H9 (cell line): ENCODE measurements around the gene BRSK1. TPM values are rescaled to one million over a fixed set of nuclear protein-coding genes. Genes with fewer than 3 reads are reported as not detected.

Source experiments
- DNase-seq: peaks from one replicate; pipeline ENCODE4 v3.0.0-alpha.2; 2017
- H2AFZ ChIP-seq: one replicate; pipeline ENCODE4 v1.6.1; 2013; ENCODE audit warnings: mild to moderate bottlenecking, low read length, control low read depth, moderate library complexity
- H2AK5ac ChIP-seq: 2 replicates; pipeline ENCODE4 v1.6.1; 2013; ENCODE audit warnings: low read length, control low read depth, mixed read lengths; ENCODE audit not compliant: insufficient read length
- H2BK120ac ChIP-seq: one replicate; pipeline ENCODE4 v1.6.1; 2013; ENCODE audit warnings: low read depth, mild to moderate bottlenecking, low read length, control low read depth, inconsistent platforms; ENCODE audit not compliant: poor library complexity, severe bottlenecking
- H2BK12ac ChIP-seq: 2 replicates; pipeline ENCODE4 v1.6.1; 2013; ENCODE audit warnings: low read length, control low read depth, mixed read lengths, low read depth; ENCODE audit not compliant: insufficient read length
- H2BK15ac ChIP-seq: 2 replicates; pipeline ENCODE4 v1.6.1; 2013; ENCODE audit warnings: low read depth, low read length, control low read depth
- H2BK20ac ChIP-seq: one replicate; pipeline ENCODE4 v1.6.1; 2013; ENCODE audit warnings: low read depth, mild to moderate bottlenecking, low read length, control low read depth, inconsistent platforms; ENCODE audit not compliant: poor library complexity, severe bottlenecking
- H2BK5ac ChIP-seq: 2 replicates; pipeline ENCODE4 v1.6.1; 2013; ENCODE audit warnings: low read length, control low read depth, mixed read lengths; ENCODE audit not compliant: insufficient read length
- H3K14ac ChIP-seq: 2 replicates; pipeline ENCODE4 v1.6.1; 2013; ENCODE audit warnings: low read length, control low read depth; ENCODE audit not compliant: insufficient read depth
- H3K18ac ChIP-seq: 2 replicates; pipeline ENCODE4 v1.6.1; 2013; ENCODE audit warnings: low read depth, mild to moderate bottlenecking, mixed read lengths, low read length, control low read depth; ENCODE audit not compliant: insufficient read length
- H3K23ac ChIP-seq: 2 replicates; pipeline ENCODE4 v1.6.1; 2013; ENCODE audit warnings: low read length, control low read depth, mixed read lengths, low read depth; ENCODE audit not compliant: insufficient read length
- H3K23me2 ChIP-seq: 2 replicates; pipeline ENCODE4 v1.6.1; 2013; ENCODE audit warnings: low read depth, mild to moderate bottlenecking, mixed read lengths, low read length, control low read depth; ENCODE audit not compliant: insufficient read length, poor library complexity, severe bottlenecking
- H3K27ac ChIP-seq: 2 replicates; pipeline ENCODE4 v1.5.1; 2013; ENCODE audit warnings: low read length, control low read depth, mixed read lengths, low read depth; ENCODE audit not compliant: insufficient read length
- H3K27me3 ChIP-seq: 2 replicates; pipeline ENCODE4 v1.6.1; 2013; ENCODE audit warnings: low read length, control low read depth, inconsistent platforms; ENCODE audit not compliant: insufficient read depth
- H3K4ac ChIP-seq: 2 replicates; pipeline ENCODE4 v1.6.1; 2013; ENCODE audit warnings: low read depth, mild to moderate bottlenecking, control low read depth, inconsistent platforms, low read length, moderate library complexity
- H3K4me1 ChIP-seq: 2 replicates; pipeline ENCODE4 v1.6.1; 2013; ENCODE audit warnings: low read length, control low read depth, inconsistent platforms; ENCODE audit not compliant: insufficient read depth
- H3K4me2 ChIP-seq: 2 replicates; pipeline ENCODE4 v1.6.1; 2013; ENCODE audit warnings: low read length, control low read depth, mixed read lengths; ENCODE audit not compliant: insufficient read length, insufficient read depth
- H3K56ac ChIP-seq: 2 replicates; pipeline ENCODE4 v1.6.1; 2013; ENCODE audit warnings: low read depth, mild to moderate bottlenecking, mixed read lengths, low read length, control low read depth; ENCODE audit not compliant: insufficient read length
- H3K79me1 ChIP-seq: 2 replicates; pipeline ENCODE4 v1.6.1; 2013; ENCODE audit warnings: low read depth, mild to moderate bottlenecking, moderate library complexity, low read length, control low read depth, inconsistent platforms; ENCODE audit not compliant: insufficient read depth, poor library complexity, severe bottlenecking
- H3K79me2 ChIP-seq: 2 replicates; pipeline ENCODE4 v1.6.1; 2013; ENCODE audit warnings: low read length, control low read depth, inconsistent platforms; ENCODE audit not compliant: insufficient read depth
- H3K9ac ChIP-seq: 2 replicates; pipeline ENCODE4 v1.6.1; 2013; ENCODE audit warnings: low read length, control low read depth, mixed read lengths; ENCODE audit not compliant: insufficient read length; ENCODE audit errors: extremely low read depth
- H3K9me3 ChIP-seq: one replicate; pipeline ENCODE4 v1.6.1; 2013; ENCODE audit warnings: low read depth, low read length, inconsistent platforms; ENCODE audit not compliant: control insufficient read depth
- H3T11ph ChIP-seq: one replicate; pipeline ENCODE4 v1.6.1; 2013; ENCODE audit warnings: mild to moderate bottlenecking, low read length, control low read depth, inconsistent platforms
- H4K20me1 ChIP-seq: one replicate; pipeline ENCODE4 v1.6.1; 2013; ENCODE audit not compliant: control insufficient read depth, insufficient read length, insufficient read depth
- H4K5ac ChIP-seq: 2 replicates; pipeline ENCODE4 v1.6.1; 2013; ENCODE audit warnings: low read depth, mild to moderate bottlenecking, mixed read lengths, low read length, control low read depth; ENCODE audit not compliant: insufficient read length
- H4K8ac ChIP-seq: replicated peaks from 2 replicates; pipeline ENCODE4 v1.6.1; 2013; ENCODE audit warnings: low read length, control low read depth, mixed read lengths, low read depth; ENCODE audit not compliant: insufficient read length
- H4K91ac ChIP-seq: 2 replicates; pipeline ENCODE4 v1.6.1; 2013; ENCODE audit warnings: low read depth, mild to moderate bottlenecking, moderate library complexity, mixed read lengths, low read length, control low read depth; ENCODE audit not compliant: insufficient read length
- H3K27ac Mint-ChIP-seq, 3 experiments: 2 replicates in 2 of 3; 3 replicates in 1 of 3; pipeline ENCODE4 v1.8.0; 2020 to 2021; ENCODE audit warnings: mixed read lengths in 3 of 3, mild to moderate bottlenecking in 1 of 3, moderate library complexity in 1 of 3
- H3K27me3 Mint-ChIP-seq: 2 replicates; pipeline ENCODE4 v1.8.0; 2021; ENCODE audit warnings: low read depth, mild to moderate bottlenecking, moderate library complexity, mixed read lengths
- H3K36me3 Mint-ChIP-seq, 3 experiments: 2 replicates in 2 of 3; 3 replicates in 1 of 3; pipeline ENCODE4 v1.8.0; 2020 to 2021; ENCODE audit warnings: low read depth in 3 of 3, mixed read lengths in 3 of 3; ENCODE audit not compliant: insufficient read depth in 1 of 3
- H3K4me1 Mint-ChIP-seq, 2 experiments: 2 replicates each; pipeline ENCODE4 v1.8.0; 2020; ENCODE audit warnings: mixed read lengths in 2 of 2
- H3K4me3 Mint-ChIP-seq, 2 experiments: 2 replicates in 1 of 2; 3 replicates in 1 of 2; pipeline ENCODE4 v1.8.0; 2020 to 2021; ENCODE audit warnings: mild to moderate bottlenecking in 2 of 2, mixed read lengths in 2 of 2, moderate library complexity in 1 of 2
- H3K9me3 Mint-ChIP-seq, 2 experiments: 2 replicates in 1 of 2; 3 replicates in 1 of 2; pipeline ENCODE4 v1.8.0; 2020; ENCODE audit warnings: mild to moderate bottlenecking in 2 of 2, mixed read lengths in 2 of 2, moderate library complexity in 1 of 2
- WGBS: extraction: QIAGEN DNeasy Blood & Tissue Kit; methylation state at CpG from one replicate; pipeline ENCODE4 v1.1.7; 2013; ENCODE audit warnings: missing lambda C conversion rate, low lambda C conversion rate, mixed read lengths; ENCODE audit not compliant: insufficient read length; ENCODE audit errors: extremely low coverage; 5-methylcytosine and 5-hydroxymethylcytosine counted together
- total RNA-seq: library from RNA; stranded (reverse); gene quantifications from 2 replicates; pipeline ENCODE4 v1.2.1, GENCODE V29; 2021
- TF ChIP-seq, protein P1 (sequence below): fragments of 200-600 bp; sonication (generic); conservative IDR thresholded peaks from 3 replicates; pipeline ENCODE4 v1.8.0; 2021; ENCODE audit warnings: antibody characterized with exemption, mild to moderate bottlenecking

The BRSK1 gene
- total RNA-seq, 1 experiment from 2014 or later: 43.5 TPM

DNA sequence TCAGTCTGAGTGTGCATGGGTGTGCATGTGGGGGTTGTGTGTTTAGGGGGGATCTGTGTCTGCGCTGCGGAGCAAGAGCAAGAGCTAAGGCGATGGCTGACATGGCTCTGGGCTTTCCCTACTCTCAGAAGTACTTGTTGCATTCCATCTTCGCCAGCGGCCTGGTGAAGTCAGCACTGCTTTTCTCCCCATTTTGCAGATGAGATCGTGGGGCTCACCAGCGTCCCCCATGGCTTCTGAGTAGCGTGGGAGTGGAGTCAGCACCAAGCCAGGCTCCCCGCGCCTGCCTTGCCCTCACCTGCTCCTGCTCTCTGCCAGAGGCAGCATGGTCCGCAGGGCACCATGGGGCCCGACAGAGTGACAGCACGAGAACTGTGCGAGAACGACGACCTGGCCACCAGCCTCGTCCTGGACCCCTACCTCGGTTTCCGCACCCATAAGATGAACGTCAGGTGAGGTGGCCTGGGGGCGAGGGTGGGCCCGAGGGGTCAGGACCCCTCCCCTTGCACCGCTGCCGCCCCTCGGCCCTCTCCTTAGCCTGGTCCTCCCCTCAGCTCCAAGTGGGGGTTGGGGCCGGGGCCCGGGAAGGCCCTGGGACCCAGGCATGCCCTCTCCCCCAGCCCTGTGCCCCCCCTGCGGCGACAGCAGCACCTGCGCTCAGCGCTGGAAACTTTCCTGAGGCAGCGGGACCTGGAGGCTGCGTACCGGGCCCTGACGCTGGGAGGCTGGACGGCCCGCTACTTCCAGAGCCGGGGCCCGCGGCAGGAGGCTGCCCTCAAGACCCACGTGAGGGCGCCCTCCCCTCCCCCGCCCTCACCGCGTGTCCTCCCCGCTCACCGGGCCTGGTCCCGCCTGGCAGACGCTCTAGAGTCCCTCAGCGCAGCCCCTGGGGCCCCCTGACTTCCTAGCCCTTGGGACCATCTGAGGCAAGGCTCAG, 58.1 kb downstream of the BRSK1 start:
- H3K79me1 ChIP-seq: no peaks in the 10 kb centered on the region
- H2BK20ac ChIP-seq: no peak overlapping the region
- no peak overlapping the region for H3K18ac ChIP-seq
- no CpG with 5 or more reads among the region's 50 CpGs for WGBS
- peak overlapping the region; percentile 74 for H3K4me2 ChIP-seq
- no peak overlapping the region for H4K8ac ChIP-seq
- peaks cover 27 to 47% (median 43%) of the 10 kb centered on the region in 3 experiments; a peak in 6 of 7 replicates for H3K36me3 Mint-ChIP-seq
- no peak overlapping the region for H2AK5ac ChIP-seq
- H2BK120ac ChIP-seq: no peak overlapping the region
- no peaks in the 10 kb centered on the region for H4K20me1 ChIP-seq
- DNase-seq: peak; percentile 32
- H3K4me1 Mint-ChIP-seq: peaks cover 21 to 41% of the 10 kb centered on the region in 2 experiments
- no peaks in the 10 kb centered on the region; the same call in 1 of the 2 replicates for H3K27me3 ChIP-seq
- no peaks in the 10 kb centered on the region for H3K79me2 ChIP-seq
- H3K23me2 ChIP-seq: peaks cover 17% of the 10 kb centered on the region
- H3K27ac ChIP-seq: no peak overlapping the region
- H3K4me1 ChIP-seq: no peaks in the 10 kb centered on the region; the same call in 1 of the 2 replicates
- peaks cover 10% of the 10 kb centered on the region for H3K27me3 Mint-ChIP-seq
- H2AFZ ChIP-seq: no peak overlapping the region
- peak overlapping the region; percentile 54 to 72 for H3K4me3 Mint-ChIP-seq
- no peaks in the 10 kb centered on the region for H3K9me3 ChIP-seq
- no peak overlapping the region for H3K23ac ChIP-seq
- peak overlapping the region in 2 of 3 experiments; percentile 62 to 85; a peak in 4 of 7 replicates for H3K27ac Mint-ChIP-seq
- H2BK15ac ChIP-seq: no peak overlapping the region
- no peak overlapping the region for H3K56ac ChIP-seq
- no peak overlapping the region for H3K9ac ChIP-seq
- no peak overlapping the region for H3T11ph ChIP-seq
- H3K4ac ChIP-seq: no peak overlapping the region
- no peak overlapping the region for H4K91ac ChIP-seq
- no peaks in the 10 kb centered on the region; a peak in 1 of 5 replicates for H3K9me3 Mint-ChIP-seq
- no peak overlapping the region for H4K5ac ChIP-seq
- H2BK12ac ChIP-seq: no peak overlapping the region
- no peak overlapping the region for H3K14ac ChIP-seq
- TF ChIP-seq, protein P1, sequence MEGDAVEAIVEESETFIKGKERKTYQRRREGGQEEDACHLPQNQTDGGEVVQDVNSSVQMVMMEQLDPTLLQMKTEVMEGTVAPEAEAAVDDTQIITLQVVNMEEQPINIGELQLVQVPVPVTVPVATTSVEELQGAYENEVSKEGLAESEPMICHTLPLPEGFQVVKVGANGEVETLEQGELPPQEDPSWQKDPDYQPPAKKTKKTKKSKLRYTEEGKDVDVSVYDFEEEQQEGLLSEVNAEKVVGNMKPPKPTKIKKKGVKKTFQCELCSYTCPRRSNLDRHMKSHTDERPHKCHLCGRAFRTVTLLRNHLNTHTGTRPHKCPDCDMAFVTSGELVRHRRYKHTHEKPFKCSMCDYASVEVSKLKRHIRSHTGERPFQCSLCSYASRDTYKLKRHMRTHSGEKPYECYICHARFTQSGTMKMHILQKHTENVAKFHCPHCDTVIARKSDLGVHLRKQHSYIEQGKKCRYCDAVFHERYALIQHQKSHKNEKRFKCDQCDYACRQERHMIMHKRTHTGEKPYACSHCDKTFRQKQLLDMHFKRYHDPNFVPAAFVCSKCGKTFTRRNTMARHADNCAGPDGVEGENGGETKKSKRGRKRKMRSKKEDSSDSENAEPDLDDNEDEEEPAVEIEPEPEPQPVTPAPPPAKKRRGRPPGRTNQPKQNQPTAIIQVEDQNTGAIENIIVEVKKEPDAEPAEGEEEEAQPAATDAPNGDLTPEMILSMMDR: no peak
- no peak overlapping the region for H2BK5ac ChIP-seq
